OCI-LY3 (cell line): ENCODE measurements around the gene FMN1.

Experiments
- CTCF ChIP-seq: fragments of 200-600, 300-600 bp; sonication (generic); IDR thresholded peaks from 2 replicates; pipeline ENCODE4 v1.5.1; 2014; ENCODE audit warnings: antibody characterized with exemption, low read length, low read depth
- EZH2phosphoT487 ChIP-seq: fragments of 200-600 bp; shearing (Covaris generic); IDR thresholded peaks from 2 replicates; pipeline ENCODE4 v1.6.1; 2018; ENCODE audit warnings: antibody characterized with exemption, mixed run types, low read depth

- no peak for TF ChIP-seq EZH2phosphoT487
- no peak for TF ChIP-seq CTCF
Measured at GRCh38 chr15:33158366-33158765, 36.1 kb downstream of the FMN1 start.
